GM12801 (cell line): Measurements from ENCODE around the gene HAND1.

ENCODE experiments used
- TF ChIP-seq, protein P1 (sequence below): IDR thresholded peaks from one replicate; pipeline ENCODE4 v1.5.1; 2011; ENCODE audit warnings: control low read depth; ENCODE audit not compliant: insufficient read length; ENCODE audit errors: extremely low read depth

The HAND1 gene

DNA sequence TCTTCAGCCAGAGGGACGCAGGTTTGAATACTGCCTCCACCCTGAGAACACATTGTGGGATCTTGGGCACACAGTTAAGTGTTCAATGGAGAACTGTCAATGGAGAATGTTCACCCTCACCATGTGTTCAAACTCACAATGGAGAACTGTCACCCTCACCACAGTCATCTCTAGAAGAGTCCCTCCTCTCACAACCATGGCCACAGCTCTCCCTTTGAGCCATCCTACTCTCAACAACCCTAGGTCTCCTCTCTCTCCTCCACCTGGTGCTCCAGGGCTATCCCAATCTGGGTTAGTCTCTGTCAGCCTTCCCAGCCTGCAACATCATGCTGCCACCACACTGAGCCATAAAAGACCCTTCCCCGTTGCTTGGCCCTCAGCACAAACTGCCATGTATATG is 36.3 kb upstream of the HAND1 start:
- TF ChIP-seq, protein P1, sequence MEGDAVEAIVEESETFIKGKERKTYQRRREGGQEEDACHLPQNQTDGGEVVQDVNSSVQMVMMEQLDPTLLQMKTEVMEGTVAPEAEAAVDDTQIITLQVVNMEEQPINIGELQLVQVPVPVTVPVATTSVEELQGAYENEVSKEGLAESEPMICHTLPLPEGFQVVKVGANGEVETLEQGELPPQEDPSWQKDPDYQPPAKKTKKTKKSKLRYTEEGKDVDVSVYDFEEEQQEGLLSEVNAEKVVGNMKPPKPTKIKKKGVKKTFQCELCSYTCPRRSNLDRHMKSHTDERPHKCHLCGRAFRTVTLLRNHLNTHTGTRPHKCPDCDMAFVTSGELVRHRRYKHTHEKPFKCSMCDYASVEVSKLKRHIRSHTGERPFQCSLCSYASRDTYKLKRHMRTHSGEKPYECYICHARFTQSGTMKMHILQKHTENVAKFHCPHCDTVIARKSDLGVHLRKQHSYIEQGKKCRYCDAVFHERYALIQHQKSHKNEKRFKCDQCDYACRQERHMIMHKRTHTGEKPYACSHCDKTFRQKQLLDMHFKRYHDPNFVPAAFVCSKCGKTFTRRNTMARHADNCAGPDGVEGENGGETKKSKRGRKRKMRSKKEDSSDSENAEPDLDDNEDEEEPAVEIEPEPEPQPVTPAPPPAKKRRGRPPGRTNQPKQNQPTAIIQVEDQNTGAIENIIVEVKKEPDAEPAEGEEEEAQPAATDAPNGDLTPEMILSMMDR, result no peak

GRCh38 chr5:154513669-154514084 is 35.6 kb upstream of the HAND1 start:
- TF ChIP-seq, protein P1, result no peak

DNA sequence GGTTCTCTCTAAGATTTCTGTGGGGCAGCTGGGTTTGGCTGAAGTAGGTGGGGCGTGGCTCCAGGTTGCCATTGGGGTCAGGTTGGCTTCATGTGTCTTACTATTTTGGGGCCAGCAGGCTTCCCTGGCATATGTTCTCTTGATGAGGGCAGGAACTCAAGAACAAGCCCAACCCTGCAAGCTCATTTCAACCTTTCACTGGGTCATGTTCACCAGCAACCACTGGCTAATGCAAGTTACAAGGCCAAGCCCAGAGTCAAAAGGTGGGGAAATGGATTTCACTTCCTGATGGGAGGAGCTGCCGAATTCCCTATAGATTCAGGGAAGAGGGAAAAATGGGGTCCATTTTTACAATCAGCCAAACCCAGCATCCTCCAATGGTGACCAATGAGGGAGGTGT is 34.0 kb upstream of the HAND1 start:
- TF ChIP-seq, protein P1, result no peak

DNA sequence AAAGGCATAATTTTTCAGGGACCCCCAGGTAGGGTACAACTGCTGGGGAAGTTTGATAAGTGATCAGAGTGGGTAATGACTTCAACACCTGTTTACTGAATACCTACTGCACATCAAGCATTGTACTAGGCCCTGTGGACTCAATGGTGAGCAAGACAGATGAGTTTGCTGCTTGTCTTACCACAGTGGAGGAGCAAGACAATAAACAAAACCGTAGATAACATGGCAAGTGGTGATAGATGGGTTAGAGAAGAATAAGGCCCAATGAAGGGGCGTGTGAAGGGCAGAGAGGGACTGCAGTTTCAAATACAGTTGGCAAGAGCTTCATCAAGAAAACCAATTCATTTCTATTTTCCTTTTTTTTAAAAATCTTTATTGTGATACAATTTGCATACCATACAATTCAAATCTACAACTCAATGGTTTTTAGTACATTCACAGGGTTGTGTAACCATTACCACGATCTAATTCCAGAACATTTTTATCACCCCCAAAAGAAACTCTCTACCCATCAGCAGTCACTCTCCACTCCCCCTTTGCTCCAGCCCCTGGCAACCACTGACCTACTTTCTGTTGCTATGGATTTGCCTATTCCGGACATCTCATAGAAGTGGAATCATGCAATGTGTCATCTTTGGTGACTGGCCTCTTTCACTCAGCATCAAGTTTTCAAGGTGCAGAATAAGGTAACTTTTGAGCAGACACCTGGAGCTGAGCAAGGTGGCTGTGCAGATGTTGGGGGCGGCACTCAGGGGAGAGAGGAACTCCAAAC is 31.9 kb upstream of the HAND1 start:
- TF ChIP-seq, protein P1, result no peak

DNA sequence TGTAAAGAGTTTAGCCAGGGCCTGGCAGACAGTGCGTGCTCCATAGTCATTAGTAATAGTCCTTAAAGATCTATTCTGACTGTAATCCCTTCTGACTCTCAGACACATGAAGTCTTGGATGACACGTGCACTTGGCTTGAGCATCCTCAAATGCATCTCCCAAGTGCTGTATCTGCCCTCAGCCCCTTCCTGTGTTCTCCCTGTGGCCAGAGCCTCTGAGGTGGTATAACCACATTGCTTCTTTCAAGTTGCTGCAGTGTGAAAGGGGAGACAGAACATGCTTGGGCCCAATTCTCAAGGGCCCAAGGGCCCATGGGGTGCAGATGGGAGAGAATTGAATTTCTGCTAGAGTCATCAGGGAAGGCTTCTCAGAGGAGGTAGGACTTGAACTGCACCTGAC is 30.1 kb upstream of the HAND1 start:
- TF ChIP-seq, protein P1, result no peak

DNA sequence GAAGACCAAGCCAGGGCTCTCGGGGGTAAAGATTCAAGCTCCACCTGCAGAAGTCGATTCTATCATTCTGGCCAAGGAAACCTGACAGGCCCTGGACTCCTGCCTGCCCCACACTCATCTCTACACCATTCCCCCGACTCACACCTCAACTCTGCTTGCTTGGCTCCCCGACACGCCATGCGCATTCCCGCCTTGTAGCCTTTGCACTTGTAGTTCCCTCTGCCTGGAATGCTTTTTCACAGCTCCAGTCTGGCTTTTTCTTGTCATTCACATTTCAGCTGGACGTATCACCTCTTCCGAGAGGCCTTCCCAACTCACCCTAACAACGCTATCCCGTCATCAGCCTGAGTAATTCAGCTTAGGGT is 28.7 kb upstream of the HAND1 start:
- TF ChIP-seq, protein P1, result no peak

- TF ChIP-seq, protein P1, result no peak
These were observed 28.2 kb upstream of the HAND1 start for GRCh38 chr5:154506049-154506715.
